ENCODE measurements around the gene GPATCH2.
"Not testable (repeated sequence)": the region's sequence is repeated elsewhere in the genome, so short reads cannot be mapped to it uniquely, and the experiment has no call there.

The GPATCH2 gene

GRCh38 chr1:217524787-217525520 is 105.9 kb downstream of the GPATCH2 start:
- DNase-seq = no peak

GRCh38 chr1:217523921-217524320 is 107.0 kb downstream of the GPATCH2 start:
- not testable (repeated sequence) for DNase-seq

- DNase-seq = no peak
These were observed 108.6 kb downstream of the GPATCH2 start for GRCh38 chr1:217522277-217522676.

- no peak for DNase-seq
These were observed 109.6 kb downstream of the GPATCH2 start for GRCh38 chr1:217521317-217521716.

GRCh38 chr1:217506878-217507277 is 124.0 kb downstream of the GPATCH2 start:
- no peak for DNase-seq

GRCh38 chr1:217498209-217498608 is 132.7 kb downstream of the GPATCH2 start:
- no peak for DNase-seq

- no peak for DNase-seq
These were observed 135.6 kb downstream of the GPATCH2 start for GRCh38 chr1:217495249-217495648.

- no peak for DNase-seq
These were observed 136.1 kb downstream of the GPATCH2 start for GRCh38 chr1:217494767-217495166.

- DNase-seq = no peak
These were observed 137.6 kb downstream of the GPATCH2 start for GRCh38 chr1:217493290-217493689.

GRCh38 chr1:217484871-217485270 is 146.0 kb downstream of the GPATCH2 start:
- peak; percentile 10 to 38 for DNase-seq

GRCh38 chr1:217482356-217483102 is 148.4 kb downstream of the GPATCH2 start:
- DNase-seq = peak; percentile 9 to 29

- no peak for DNase-seq
These were observed 152.4 kb downstream of the GPATCH2 start for GRCh38 chr1:217478450-217478849.

- DNase-seq = no peak
These were observed 158.0 kb downstream of the GPATCH2 start for GRCh38 chr1:217472915-217473314.

- no peak for DNase-seq
These were observed 159.5 kb downstream of the GPATCH2 start for GRCh38 chr1:217471403-217471802.

GRCh38 chr1:217469983-217470382 is 160.9 kb downstream of the GPATCH2 start:
- DNase-seq = no peak

GRCh38 chr1:217465102-217465501 is 165.8 kb downstream of the GPATCH2 start:
- no peak for DNase-seq

GRCh38 chr1:217462666-217463065 is 168.2 kb downstream of the GPATCH2 start:
- no peak for DNase-seq

GRCh38 chr1:217462159-217462558 is 168.7 kb downstream of the GPATCH2 start:
- no peak for DNase-seq

- no peak for DNase-seq
These were observed 173.9 kb downstream of the GPATCH2 start for GRCh38 chr1:217457016-217457415.

- no peak for DNase-seq
These were observed 174.6 kb downstream of the GPATCH2 start for GRCh38 chr1:217456261-217456660.

GRCh38 chr1:217453816-217454215 is 177.1 kb downstream of the GPATCH2 start:
- DNase-seq = no peak

- DNase-seq = no peak
These were observed 181.5 kb downstream of the GPATCH2 start for GRCh38 chr1:217449370-217449769.

- no peak for DNase-seq
These were observed 187.0 kb downstream of the GPATCH2 start for GRCh38 chr1:217443845-217444244.

GRCh38 chr1:217437376-217437775 is 193.5 kb downstream of the GPATCH2 start:
- no peak for DNase-seq
